GM18907 (cell line): ENCODE results near the gene NABP1.

Experiments used
- ATAC-seq: cut with Tn5 transposase; IDR thresholded peaks from one replicate; pipeline ENCODE4 v1.9.1; 2021; ENCODE audit warnings: mild to moderate bottlenecking, moderate library complexity; ENCODE audit not compliant: unreplicated experiment

Gene NABP1

GRCh38 chr2:191703079-191703725 lies 25.3 kb downstream of the NABP1 start:
- no peak for ATAC-seq

DNA sequence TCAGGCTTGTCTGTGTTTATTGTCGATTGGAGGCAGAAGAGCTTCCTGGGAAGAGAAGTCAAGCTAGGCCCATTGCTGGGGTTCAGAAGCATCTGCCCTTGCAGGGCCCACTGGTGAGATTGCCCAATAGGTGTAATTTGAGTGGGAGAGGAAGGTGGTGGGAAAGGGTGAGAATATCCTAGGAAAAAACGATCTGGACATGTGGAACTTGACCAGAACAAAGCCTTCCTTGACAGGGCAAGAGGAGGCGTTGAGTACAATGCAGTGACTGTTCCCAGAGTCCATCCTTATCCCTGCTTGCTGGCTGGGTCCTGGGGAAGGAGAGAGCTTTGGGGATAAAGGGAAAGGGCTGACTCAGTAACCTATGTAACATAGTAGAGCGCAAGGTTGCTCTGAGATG lies 27.1 kb downstream of the NABP1 start:
- no peak for ATAC-seq

GRCh38 chr2:191705701-191706100 lies 27.8 kb downstream of the NABP1 start:
- no peak for ATAC-seq

DNA sequence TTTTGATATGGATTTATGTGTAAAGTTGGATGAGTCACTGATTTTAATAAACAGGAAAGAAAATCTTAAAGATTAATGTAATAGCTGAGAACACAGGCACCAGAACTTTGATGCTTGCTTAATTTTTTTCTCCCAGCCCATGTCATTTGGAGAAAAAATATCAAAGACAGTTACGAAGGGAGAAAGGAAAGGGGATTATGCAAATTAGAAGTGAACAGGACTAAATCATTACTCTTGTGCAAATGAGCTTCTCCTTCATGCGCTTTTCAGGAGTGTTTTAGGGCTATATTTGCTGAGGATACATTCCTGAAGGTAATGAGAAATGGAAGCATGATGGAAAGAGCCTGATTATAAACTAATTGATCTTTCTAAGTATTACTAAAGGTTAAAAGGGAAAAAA lies 28.9 kb downstream of the NABP1 start:
- no peak for ATAC-seq

GRCh38 chr2:191707542-191707941 lies 29.6 kb downstream of the NABP1 start:
- ATAC-seq: no peak

DNA sequence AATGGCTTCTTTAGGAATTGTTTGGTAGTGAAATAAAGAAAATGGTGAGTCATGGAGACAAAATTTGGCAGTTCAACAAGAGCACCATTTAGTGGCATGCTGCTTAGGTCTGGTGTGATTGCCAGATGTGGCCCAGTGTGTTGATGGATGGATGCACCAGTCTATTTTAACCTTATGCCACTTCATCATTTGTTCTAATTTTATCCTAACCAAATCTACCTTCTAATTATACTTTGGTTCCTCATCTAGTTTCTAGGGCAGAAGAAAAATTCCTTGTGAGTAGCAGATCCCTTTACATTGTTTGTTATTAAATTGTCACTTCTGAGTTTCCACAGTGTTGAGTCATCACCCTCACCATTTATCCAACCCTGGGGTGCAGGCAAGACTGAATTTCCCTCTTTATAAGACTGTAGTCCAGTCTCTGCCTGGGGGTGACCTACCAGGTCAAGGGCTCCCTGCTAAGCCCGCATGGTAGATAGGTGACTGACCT lies 32.5 kb downstream of the NABP1 start:
- no peak for ATAC-seq

DNA sequence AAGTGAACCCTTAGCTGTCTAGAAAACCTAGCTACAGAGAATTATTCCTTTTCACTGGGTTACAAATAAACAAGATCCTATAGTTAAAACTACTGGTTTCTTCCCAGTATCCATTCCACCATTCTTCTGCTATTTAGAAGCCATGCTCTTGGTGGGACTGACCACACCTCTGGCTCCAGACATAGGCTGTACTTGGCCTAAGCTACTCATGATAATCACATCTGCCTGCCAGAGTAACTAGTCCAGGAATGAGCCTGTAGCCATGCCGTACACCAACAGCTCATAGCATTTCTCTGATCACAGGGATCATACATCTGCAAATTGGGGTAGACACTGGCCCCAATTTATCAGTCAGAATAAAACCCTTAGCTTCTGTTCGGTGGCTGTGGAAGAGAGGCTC lies 33.7 kb downstream of the NABP1 start:
- ATAC-seq: no peak

GRCh38 chr2:191713837-191714236 lies 35.9 kb downstream of the NABP1 start:
- ATAC-seq: no peak

- ATAC-seq: no peak
Measured at GRCh38 chr2:191714925-191715324, 37.0 kb downstream of the NABP1 start.

DNA sequence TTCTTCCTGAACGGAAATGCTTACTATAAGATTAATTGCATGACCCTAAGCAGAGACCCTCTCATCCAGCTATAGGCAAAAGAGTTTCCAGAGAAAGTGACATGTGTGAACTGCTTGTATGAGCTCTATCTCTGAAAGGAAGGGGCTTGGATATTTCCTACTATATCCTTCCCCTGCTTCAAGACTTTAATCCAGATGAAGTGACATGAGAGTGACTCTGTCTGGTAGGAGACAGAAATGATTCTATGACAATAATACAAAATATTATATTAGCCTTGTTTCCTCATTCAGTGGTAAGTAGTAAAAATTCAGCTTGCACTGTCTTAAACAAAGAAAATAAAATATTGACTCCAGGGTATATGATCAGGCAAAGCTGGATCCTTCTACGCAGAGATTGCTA lies 37.5 kb downstream of the NABP1 start:
- no peak for ATAC-seq

DNA sequence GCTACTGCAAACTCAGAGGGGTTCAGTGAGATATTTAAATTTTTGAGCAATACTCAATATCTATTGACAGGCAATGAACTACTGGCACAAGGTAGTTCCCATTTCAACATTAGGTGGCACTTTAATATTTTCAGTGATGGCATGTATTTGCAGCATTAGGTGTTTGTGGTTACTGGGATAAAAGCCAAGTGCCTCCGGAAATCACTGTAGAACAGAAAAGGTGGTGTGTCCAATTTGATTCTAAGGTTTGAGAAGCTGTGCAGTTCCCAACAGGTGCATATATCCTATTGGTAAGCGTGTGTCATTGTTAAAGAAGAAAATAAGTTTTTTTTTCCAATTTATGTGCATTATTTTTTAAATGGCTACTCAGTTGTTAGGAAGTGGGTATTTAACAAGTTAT lies 41.3 kb downstream of the NABP1 start:
- no peak for ATAC-seq

DNA sequence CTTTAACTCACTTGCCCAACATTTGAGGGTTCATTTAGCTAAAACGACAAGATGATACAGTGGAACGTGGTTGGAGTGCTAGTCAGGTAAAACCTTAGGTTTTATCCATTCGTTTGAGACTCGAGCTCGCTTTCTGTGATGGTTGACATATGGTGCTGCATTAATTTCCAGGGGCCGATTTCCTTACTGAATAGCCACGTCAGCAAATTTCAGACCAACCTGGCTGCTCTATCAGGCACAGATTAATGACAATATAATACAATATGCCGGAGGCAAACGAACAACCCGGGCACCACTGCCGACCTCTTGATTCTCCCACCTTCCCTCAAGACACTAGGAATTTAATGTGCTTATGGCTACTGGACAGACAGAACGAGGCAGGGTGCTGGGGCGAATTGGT lies 42.0 kb downstream of the NABP1 start:
- no peak for ATAC-seq

DNA sequence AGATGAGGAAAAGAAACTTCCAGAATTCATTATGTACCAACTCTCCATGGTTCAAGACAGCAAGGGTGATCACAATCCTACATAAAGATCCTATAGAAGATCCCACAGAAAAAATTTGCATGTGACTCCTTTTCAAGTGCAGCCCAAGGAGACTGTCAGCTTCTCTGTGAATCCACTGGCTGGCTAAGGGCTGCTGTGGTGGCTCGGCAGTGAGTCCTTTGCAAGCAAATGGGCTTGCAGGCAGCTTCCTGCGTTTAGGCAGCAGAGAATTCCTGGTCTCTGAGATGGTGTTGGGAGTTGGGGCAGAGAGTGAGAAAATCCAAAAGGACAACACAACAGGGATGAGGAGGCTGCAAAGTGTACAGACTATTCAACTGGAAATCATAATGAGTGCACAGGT lies 43.4 kb downstream of the NABP1 start:
- ATAC-seq: no peak

- peak; percentile 77 for ATAC-seq
Measured at GRCh38 chr2:191724015-191724414, 46.1 kb downstream of the NABP1 start.

- no peak for ATAC-seq
Measured at GRCh38 chr2:191728750-191729624, 51.1 kb downstream of the NABP1 start.

- no peak for ATAC-seq
Measured at GRCh38 chr2:191730263-191730662, 52.3 kb downstream of the NABP1 start.
